HT-29 (cell line): ENCODE measurements around the gene GPR162. TPM values are rescaled to one million over a fixed set of nuclear protein-coding genes. Genes with fewer than 3 reads are reported as not detected.

Experiments
- DNase-seq: peaks from one replicate; pipeline ENCODE4 v3.0.0-alpha.2; 2015; ENCODE audit warnings: low spot score
- total RNA-seq: library from RNA; depleted of rRNA; stranded (reverse); fragments of >200 nt; shearing (Covaris generic); gene quantifications from 2 replicates; pipeline ENCODE4 v1.2.3, GENCODE V29; 2014

Gene GPR162
- total RNA-seq, 1 experiment from 2014 or later = not detected

DNA sequence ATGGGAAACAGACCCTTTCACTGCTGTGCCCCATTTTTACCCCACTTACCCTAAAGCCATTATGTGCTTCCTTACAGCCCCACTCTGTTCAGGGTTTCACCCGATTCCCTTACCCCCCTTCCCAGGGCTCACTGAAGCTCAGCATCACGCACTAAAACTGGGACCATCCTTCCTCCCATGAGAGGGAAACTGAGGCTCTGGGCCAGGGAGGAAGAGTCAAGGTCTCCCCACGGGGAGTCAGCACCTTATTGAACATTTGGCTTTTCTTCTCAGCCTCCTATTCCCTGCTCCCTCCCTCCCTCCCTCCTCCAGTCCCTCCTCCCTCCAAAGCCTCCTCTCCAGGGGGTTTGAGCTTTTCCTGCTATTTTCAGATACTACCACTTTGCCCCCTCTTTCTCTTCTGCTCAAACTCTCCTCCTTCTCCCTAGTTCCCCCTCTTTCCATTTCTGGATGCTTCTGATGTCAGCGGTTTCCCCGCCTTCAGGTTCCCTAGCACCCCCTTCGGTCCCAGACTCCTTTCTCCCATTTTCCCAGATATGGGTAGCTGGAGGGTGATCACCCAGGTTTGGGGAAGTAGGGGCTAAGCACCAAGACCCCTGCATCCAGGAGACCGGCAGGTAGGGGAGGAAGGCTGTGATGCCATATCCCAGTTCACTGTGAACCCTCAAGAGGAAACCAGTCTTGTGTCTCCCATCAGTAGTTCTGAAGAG is 960 bp downstream of the GPR162 start:
- DNase-seq = no peak

GRCh38 chr12:6823182-6824084 is 1.8 kb downstream of the GPR162 start:
- no peak for DNase-seq

GRCh38 chr12:6824085-6824775 is 2.6 kb downstream of the GPR162 start:
- no peak for DNase-seq

DNA sequence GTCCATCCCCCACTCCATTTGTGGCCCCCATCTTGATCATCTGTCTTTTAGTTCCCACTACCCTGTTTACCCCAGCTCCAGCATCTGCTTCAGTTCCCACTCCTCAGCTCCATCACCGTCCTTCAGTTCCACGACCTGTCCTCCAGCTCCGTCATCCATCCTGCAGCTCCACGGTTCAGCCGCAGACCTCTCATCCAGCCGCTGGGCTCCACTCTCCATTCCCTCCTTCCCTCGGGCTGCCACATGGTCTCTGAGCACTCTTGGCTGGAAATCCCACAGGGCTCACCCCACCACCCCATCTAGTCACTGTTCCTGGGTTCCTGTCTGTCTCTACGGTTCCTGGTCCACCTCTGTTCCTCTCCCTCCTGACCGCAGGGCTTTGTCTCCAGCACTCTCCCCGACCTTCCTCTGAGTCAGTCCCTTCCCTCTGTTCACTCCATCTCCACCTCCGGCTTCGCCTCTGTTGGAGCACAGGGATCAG is 3.3 kb downstream of the GPR162 start:
- DNase-seq = no peak

DNA sequence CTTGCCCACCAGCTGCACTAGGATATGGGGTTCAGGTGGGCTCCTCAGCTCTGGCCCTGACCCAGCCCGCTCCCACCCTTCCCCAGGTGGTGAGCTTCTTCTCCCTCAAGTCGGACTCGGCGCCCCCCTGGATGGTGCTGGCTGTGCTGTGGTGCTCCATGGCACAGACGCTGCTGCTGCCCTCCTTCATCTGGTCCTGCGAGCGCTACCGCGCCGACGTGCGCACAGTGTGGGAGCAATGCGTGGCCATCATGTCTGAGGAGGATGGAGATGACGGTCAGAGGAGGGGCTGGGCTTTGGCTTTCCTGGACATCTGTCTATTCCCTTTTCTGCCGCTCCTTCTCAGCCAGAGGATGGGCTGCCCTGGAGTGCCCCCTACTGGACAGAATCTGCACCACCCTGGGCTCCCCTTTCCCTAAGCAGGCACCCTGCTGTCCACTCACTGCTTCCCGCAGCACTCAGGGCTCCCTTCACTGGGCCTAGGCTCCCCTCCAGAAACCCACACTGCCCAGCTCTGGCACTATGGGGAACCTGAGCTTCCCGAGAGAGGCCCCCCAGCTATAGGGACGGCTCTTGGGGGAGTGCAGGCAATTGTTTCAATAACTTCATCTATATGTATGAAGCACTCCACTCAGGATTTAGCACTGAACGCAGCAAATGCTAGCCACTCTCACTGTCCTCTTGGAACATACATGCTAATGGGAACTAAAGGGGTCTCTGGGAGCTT is 3.9 kb downstream of the GPR162 start:
- DNase-seq = peak; percentile 79

- DNase-seq = no peak
These were observed 4.6 kb downstream of the GPR162 start for GRCh38 chr12:6826125-6826733.

GRCh38 chr12:6826734-6827436 is 5.3 kb downstream of the GPR162 start:
- no peak for DNase-seq

DNA sequence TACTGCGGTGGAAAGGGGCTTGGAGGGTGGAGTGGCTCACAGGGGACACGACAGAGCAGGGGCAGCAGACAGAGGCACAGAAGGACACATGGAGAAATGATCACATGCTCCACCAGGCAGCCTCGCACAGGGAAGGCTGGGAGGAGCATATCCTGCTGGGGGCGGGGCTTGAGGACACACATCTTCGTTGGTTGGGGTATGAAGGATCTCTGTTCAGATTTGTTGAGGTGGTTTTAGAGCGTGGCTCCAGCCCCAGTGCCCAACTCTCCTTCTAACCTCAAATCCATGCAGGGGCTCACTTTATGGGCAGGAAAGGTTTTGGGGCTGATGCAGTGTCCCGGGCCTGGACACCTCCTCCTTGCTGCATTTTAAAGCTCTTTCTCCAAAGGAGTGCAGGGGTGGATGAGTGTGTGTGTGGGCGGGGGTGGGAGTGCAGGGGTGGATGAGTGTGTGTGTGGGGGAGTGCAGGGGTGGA is 5.9 kb downstream of the GPR162 start:
- peak; percentile 60 for DNase-seq

GRCh38 chr12:6827982-6828780 is 6.6 kb downstream of the GPR162 start, which contains the start of gene P3H3:
P3H3 (plus strand) TSS chr12:6828407; CDS start chr12:6828441, 34 bp downstream.
- DNase-seq = no peak

DNA sequence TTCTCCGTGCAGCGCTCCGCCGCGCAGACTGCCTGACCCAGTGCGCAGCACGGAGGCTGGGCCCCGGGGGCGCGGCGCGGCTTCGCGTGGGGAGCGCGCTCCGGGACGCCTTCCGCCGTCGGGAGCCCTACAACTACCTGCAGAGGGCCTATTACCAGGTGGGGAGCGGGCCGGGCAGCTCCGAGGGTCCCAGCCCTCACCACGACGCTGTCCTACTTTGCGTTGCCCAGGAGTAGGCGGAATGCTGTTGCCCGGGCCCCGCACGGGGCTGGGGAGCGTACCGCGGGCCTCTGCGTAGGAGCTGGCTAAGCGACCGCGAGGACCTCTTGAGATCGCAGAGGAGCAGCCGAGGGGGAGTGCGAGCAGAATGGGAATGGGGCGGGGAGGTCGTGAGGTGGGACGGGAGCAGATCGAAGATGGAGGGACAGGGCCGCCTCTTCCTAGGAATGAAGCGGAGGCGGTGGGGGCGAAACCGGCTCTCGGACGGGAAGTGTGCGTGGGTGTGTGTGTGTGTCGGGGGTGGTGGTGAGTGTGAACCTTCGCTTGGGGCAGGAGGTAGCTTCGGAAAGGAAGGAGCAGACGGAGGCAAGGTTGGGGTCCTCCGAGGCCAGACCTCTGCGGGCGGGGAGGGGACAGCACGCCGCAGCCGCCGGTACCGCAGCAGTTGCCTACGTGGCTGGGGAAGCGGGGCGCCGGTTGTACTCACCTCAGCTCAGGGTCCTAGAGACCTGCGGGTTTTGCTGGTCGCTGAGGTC is 7.3 kb downstream of the GPR162 start:
- peak; percentile 35 for DNase-seq

- DNase-seq = no peak
These were observed 8.1 kb downstream of the GPR162 start for GRCh38 chr12:6829536-6830220.

- DNase-seq = no peak
These were observed 8.8 kb downstream of the GPR162 start for GRCh38 chr12:6830286-6830890.

DNA sequence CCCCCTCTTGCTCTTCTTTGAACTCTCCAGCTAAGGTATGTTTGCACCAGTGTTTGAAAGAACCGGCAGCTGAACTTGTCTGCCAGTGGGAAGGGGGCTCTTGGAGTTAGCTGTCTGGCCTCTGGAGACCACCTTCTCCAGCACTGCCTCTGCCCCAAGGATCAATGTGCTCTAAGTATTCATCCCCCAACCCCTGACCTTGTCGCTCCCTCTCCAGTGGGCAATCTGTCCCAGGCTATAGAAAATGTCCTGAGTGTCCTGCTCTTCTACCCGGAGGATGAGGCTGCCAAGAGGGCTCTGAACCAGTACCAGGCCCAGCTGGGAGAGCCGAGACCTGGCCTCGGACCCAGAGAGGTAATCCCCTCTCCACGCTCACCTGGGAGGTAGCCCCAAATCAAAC is 9.4 kb downstream of the GPR162 start:
- DNase-seq = no peak

DNA sequence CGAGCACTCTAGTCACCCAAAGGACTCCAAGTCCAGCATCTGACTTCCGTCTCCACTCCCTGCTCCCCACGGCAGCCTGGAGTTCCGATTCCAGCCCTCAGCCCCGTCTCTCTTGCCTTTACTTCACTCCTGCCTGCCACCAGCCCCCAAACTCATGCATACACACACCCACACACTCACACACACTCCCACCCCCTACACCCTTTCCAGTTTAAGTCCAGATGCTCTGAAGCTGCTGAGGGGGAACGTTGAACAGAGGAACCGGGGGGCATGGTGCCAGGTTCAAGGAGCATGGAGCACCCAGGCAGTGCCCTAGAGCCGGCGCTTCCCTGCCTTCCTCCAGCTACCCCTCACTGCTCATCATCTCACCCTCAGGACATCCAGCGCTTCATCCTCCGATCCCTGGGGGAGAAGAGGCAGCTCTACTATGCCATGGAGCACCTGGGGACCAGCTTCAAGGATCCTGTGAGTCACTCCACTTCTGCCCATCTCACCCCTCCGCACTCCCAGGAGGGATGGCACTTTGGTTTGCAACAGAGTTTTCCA is 9.9 kb downstream of the GPR162 start:
- DNase-seq = no peak

GRCh38 chr12:6832125-6832524 is 10.5 kb downstream of the GPR162 start:
- DNase-seq = no peak

- DNase-seq = no peak
These were observed 11.7 kb downstream of the GPR162 start for GRCh38 chr12:6833189-6833890.
